GM23338 (cell line): Measurements from ENCODE around the gene CCT5.

Experiments used
- EZH2 ChIP-seq: fragments of 200-600 bp; sonication (generic); IDR thresholded peaks from one replicate; pipeline ENCODE4 v1.8.0; 2017; ENCODE audit warnings: antibody characterized with exemption, mild to moderate bottlenecking, low read depth; ENCODE audit not compliant: unreplicated experiment
- EZH2phosphoT487 ChIP-seq: fragments of 200-600 bp; sonication (generic); IDR thresholded peaks from one replicate; pipeline ENCODE4 v1.8.1; 2018; ENCODE audit warnings: antibody characterized with exemption; ENCODE audit not compliant: unreplicated experiment
- JUNB ChIP-seq: IDR thresholded peaks from one replicate; pipeline ENCODE4 v1.6.1; 2016; ENCODE audit warnings: antibody characterized with exemption; ENCODE audit not compliant: unreplicated experiment
- NANOG ChIP-seq: IDR thresholded peaks from 2 replicates; pipeline ENCODE4 v1.6.1; 2016; ENCODE audit warnings: antibody characterized with exemption, borderline replicate concordance
- POLR2AphosphoS5 ChIP-seq: IDR thresholded peaks from 2 replicates; pipeline ENCODE4 v1.6.1; 2016; ENCODE audit warnings: antibody characterized with exemption, low read depth
- STAT1 ChIP-seq: IDR thresholded peaks from one replicate; pipeline ENCODE4 v1.6.1; 2016; ENCODE audit warnings: antibody characterized with exemption; ENCODE audit not compliant: unreplicated experiment
- ZNF331 ChIP-seq: fragments of 250-450 bp; sonication (Bioruptor Pico); IDR thresholded peaks from 2 replicates; pipeline ENCODE4 v1.5.0; 2020; ENCODE audit warnings: low read depth, mild to moderate bottlenecking, moderate library complexity
- TF ChIP-seq, protein P1 (sequence below), 2 experiments: fragments of 200-600 bp in 1 of 2; sonication (generic) in 1 of 2; conservative IDR thresholded peaks; 2 replicates each; pipeline versions ENCODE4 v1.5.1 to v1.6.1; 2016 to 2017; ENCODE audit warnings: antibody characterized with exemption in 2 of 2, low read depth in 2 of 2, mild to moderate bottlenecking in 2 of 2, moderate library complexity in 1 of 2
- TF ChIP-seq, protein P2 (sequence below): IDR thresholded peaks from one replicate; pipeline ENCODE4 v1.6.1; 2018; ENCODE audit warnings: antibody characterized with exemption; ENCODE audit not compliant: unreplicated experiment

DNA sequence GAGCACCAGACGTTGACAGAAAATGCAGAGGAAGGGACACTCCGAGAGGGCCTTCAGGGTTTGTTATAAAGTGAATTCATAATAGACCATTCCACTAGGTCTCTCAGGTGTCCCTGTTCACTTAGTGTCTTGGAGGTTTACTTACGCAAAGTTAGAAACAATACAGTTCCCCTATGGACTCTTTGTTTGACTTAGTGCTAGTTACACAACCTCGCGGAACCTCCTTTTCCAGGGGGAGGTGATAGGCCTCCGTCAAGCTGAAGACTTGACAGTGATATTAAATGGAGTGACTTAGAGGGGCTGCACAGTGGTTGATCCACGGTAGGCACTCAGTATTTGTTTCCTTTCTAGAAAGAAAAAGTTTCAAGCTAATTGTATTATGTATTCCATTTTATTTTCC lies 1.3 kb downstream of the CCT5 start:
- TF ChIP-seq, protein P1, sequence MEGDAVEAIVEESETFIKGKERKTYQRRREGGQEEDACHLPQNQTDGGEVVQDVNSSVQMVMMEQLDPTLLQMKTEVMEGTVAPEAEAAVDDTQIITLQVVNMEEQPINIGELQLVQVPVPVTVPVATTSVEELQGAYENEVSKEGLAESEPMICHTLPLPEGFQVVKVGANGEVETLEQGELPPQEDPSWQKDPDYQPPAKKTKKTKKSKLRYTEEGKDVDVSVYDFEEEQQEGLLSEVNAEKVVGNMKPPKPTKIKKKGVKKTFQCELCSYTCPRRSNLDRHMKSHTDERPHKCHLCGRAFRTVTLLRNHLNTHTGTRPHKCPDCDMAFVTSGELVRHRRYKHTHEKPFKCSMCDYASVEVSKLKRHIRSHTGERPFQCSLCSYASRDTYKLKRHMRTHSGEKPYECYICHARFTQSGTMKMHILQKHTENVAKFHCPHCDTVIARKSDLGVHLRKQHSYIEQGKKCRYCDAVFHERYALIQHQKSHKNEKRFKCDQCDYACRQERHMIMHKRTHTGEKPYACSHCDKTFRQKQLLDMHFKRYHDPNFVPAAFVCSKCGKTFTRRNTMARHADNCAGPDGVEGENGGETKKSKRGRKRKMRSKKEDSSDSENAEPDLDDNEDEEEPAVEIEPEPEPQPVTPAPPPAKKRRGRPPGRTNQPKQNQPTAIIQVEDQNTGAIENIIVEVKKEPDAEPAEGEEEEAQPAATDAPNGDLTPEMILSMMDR (conservative IDR thresholded peaks at IDR 0.05; ENCODE audit: low read depth in 2 of 2): no peak
- TF ChIP-seq EZH2 (no peak), EZH2phosphoT487 (no peak), POLR2AphosphoS5 (no peak), JUNB (no peak), NANOG (no peak), STAT1 (no peak), ZNF331 (CRISPR knock-in tag) (no peak)
- TF ChIP-seq, protein P2, sequence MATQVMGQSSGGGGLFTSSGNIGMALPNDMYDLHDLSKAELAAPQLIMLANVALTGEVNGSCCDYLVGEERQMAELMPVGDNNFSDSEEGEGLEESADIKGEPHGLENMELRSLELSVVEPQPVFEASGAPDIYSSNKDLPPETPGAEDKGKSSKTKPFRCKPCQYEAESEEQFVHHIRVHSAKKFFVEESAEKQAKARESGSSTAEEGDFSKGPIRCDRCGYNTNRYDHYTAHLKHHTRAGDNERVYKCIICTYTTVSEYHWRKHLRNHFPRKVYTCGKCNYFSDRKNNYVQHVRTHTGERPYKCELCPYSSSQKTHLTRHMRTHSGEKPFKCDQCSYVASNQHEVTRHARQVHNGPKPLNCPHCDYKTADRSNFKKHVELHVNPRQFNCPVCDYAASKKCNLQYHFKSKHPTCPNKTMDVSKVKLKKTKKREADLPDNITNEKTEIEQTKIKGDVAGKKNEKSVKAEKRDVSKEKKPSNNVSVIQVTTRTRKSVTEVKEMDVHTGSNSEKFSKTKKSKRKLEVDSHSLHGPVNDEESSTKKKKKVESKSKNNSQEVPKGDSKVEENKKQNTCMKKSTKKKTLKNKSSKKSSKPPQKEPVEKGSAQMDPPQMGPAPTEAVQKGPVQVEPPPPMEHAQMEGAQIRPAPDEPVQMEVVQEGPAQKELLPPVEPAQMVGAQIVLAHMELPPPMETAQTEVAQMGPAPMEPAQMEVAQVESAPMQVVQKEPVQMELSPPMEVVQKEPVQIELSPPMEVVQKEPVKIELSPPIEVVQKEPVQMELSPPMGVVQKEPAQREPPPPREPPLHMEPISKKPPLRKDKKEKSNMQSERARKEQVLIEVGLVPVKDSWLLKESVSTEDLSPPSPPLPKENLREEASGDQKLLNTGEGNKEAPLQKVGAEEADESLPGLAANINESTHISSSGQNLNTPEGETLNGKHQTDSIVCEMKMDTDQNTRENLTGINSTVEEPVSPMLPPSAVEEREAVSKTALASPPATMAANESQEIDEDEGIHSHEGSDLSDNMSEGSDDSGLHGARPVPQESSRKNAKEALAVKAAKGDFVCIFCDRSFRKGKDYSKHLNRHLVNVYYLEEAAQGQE: no peak
